Stimulated activated CD8-positive, alpha-beta memory T cell treated with anti-CD3 and anti-CD28 coated beads, Interleukin-4, amount 100 ng/mL, for 4 hours (primary cell): ENCODE data around the gene TNNI3.
A peak's percentile ranks its signal among the peaks of the same experiment; 100 is the strongest.

Experiments used
- DNase-seq, 2 donors: peaks; one replicate each; pipeline ENCODE4 v3.0.0-alpha.2; 2020; ENCODE audit warnings: low read depth in 2 of 2, low spot score in 1 of 2

TNNI3 gene

GRCh38 chr19:55147545-55148251, 9.8 kb downstream of the TNNI3 start:
- no peak for DNase-seq

DNA sequence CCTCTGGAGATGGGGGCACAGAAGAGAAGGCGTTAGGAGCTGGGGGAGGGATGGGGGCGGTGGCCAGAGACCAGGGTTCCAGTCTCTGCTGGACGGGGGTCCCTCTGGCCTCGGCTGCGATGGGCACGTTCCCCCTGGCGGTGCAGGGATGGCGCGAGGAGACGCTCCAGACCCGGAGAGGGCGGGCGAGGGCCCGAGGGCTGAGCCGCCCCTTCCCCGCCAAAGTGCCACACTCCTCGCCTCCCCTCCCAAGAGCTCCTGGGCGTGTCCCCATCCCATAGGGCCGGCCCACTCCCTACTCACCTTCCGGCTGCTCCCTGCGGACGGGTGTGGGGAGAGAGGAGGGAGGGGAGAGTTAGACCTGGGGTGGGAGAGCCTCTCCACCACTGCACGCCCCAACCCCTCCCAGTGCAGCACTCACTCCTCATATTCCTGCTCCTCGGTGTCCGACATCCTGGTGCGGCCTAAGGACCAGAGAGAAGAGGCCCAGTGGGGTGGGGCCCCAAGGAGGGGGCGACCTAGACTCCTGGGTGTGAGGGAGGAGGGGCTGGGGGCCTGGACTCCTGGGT, 10.7 kb downstream of the TNNI3 start:
- DNase-seq, result no peak

DNA sequence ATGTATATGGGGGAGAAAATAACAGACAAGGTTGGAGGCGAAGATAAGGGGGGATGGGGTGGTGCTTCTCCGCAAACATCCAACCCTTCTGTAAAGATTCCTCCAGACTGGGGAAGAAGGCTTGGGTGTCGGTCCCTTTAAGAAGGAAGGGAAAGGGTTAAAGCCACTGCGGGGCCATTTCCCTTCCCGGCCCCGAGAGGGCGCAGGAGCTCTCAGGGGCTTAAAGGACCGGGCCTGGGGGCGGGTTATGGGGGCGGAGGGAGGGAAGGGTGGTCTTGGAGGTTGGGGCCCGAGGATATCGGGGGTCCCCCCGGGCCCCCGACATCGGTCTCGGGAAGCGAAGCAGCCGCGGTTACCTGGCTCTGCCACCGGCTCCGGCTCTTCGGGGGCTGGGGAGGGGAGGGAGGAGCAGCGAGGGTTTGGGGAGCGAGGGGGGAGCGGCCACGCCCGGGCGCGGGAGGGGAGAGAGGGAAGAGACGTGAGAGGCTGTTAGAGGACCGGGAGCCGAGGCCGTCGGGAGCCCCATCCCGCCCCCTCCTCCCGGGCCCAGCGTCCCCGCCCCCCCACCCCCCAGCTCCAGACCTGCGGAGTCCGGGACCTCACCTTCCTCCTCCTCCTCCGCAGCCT, 11.3 kb downstream of the TNNI3 start:
- no peak for DNase-seq

DNA sequence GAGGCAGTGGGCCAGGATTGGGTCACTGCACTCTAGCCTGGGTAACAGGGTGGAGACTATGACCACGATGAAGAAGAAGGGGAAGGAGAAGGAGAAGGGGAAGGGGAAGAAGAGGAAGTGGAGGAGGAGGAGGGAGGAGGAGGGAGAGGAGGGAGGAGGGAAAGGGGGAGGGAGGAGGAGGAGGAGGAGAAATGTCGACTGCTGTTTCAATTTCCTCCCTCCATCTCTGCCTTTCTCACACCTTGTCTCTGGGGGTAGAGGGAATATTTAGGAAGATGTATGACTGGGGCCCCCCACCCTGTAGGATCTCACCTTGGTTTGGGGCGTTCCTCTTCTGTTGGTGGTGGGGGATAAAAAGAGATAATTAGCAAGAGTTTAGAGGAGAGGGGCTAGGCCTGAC, 12.3 kb downstream of the TNNI3 start:
- no peak for DNase-seq

- DNase-seq, result no peak
Observed at GRCh38 chr19:55141696-55142095, 15.8 kb downstream of the TNNI3 start.

DNA sequence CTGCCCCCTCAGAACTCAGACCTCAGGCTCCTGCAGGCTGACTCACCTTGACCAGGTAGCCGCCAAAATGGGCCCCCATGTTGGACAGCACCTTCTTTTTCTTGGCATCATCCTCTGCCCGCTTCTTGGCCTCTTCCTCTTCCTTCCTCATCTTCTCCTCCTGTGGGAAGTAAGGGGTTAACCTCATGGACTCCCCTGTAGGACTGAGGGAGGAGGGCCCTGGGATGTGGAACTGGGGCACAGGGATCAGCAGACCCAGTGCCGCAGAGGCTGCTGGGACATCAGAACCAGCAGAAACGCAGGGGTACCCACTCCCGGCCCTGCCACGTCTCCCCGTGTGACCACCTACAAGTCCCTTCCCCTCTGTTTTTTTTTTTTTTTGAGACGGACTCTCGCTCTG, 19.6 kb downstream of the TNNI3 start:
- DNase-seq, result no peak

DNA sequence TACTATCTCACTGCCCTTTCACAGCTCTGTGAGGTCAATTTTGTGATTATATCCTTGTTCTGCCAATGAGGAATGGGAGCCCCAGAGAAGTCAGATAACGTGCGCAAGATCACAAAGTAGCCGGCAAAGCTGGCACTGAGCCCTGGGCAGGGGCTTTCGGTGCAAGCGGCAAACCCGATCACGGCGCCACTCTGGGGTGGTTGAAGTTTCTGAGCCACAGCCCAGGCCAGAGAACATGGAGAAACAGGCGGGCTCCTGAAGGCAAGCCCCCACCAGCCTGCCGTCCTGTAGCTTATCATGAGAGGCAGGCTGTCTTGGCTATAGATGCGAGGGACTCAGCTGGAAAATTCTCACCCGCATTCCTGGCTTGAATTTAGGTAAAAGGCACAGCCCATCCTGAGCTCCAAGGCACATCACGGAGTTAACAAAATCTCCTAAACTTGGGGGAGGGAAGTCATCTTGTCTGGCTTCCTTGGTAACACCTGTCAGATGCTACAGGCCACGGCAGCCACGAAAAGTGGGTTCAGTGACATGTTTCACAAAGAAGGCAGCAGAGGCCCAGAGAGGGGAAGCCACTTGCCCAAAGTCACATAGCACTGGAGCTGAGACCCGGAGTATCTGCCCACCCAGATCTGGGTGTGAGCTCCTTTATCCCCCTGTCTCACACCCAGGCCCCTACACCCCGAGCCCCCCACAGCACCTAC, 21.0 kb downstream of the TNNI3 start:
- no peak for DNase-seq

DNA sequence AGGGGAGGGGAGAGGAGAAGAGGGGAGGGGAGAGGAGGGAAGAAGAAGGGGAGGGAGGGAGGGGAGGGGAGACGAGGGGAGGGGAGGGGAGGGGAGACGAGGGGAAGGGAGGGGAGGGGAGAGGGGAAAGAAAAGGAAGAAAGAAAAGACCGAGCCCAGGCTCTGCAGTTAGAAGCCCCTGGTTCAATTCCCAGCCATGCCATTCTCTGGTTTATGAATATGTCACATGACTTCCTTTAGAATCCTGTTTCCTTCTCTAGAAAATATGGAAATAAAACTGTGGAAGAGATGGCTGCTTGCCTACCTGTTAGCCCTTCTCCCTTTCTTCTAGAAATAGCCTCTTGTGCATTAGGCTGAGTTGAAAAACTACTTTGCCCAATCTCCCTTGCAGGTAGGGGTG, 22.8 kb downstream of the TNNI3 start:
- no peak for DNase-seq

DNA sequence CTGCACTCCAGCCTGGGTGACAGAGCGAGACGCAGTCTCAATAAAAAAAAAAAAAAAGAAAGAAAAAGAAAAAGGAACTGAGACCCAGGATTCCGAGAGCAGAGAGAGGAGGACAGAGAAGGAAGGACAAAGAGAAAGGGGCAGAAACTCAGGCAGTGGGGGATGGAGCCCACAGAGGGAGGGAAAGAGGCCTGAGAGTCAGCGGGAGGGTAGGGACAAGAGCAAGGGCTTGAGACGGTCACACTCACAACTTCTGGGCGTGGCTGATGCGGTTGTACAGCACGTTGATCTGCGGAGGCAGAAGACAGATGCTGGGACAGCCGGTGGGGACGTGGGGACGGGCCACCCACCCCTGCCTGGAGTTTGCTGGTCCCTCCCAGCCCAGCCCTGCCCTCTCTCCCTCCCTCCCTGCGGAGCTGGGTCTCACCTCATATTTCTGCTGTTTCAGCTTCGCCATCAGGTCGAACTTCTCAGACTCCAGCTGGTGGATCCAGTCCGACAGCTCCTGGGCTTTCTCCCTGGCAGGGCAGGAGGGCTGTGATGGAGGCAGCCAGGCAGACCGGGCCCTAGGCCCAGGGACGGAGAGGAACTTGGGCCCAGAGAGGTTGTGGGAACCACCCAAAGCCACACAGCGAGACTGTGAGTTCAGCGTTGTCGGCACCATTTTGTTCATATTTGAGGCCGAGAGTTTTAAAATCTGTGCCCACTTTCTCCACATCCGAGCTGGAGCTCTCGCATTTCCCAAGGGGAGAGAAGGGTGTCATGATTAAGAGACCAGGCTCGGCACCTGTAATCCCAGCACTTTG, 23.7 kb downstream of the TNNI3 start:
- no peak for DNase-seq

DNA sequence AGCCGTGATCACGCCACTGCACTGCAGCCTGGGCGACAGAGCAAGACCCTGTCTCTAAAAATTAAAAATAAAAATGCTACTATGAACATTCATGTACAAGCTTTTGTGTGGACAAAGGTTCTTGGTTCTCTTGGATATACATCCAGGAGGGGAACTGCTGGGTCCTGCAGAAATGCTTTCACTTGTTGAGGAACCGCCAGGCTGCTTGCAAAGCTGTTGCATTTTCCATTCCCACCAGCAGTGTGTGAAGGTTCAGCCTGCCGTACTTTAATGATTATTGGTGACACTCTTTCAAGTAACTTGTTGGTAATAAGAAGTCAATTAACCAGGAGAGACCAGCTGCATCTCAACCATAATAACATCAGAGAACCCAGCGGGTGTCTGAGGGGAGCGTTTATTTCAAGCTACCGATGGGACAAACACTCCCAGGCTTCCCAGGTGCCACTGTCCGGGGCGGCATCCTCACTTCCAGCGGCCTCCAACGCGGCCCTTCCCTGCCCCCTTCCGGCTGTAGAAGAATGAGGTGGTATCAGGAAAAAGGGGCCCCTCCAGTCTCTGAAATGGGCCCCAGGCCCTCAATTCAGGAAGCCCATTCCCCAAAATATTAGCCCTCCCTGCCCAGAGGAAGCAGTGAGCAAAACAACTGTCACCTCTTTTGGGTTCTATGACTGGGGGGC, 24.9 kb downstream of the TNNI3 start:
- no peak for DNase-seq

GRCh38 chr19:55131421-55131820, 26.1 kb downstream of the TNNI3 start:
- DNase-seq, result no peak

DNA sequence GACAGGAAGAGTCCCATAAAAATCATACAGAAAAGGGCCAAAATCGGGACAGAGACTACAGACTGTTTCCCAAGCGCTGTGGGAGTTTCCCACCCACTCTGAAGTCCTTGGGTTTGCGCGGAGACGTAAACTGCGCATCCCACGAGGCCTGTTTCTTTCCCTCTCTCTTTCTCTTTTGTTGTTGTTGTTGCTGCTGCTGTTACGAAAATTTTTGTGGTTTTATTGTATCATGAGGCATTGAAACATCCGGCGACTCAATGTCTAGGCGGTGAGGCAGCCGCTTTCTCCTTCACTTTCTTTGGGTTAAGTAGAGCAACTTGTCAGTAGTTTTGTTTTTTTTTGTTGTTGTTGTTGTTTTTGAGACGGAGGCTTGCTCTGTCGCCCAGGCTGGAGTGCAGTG, 38.5 kb downstream of the TNNI3 start:
- no peak for DNase-seq

DNA sequence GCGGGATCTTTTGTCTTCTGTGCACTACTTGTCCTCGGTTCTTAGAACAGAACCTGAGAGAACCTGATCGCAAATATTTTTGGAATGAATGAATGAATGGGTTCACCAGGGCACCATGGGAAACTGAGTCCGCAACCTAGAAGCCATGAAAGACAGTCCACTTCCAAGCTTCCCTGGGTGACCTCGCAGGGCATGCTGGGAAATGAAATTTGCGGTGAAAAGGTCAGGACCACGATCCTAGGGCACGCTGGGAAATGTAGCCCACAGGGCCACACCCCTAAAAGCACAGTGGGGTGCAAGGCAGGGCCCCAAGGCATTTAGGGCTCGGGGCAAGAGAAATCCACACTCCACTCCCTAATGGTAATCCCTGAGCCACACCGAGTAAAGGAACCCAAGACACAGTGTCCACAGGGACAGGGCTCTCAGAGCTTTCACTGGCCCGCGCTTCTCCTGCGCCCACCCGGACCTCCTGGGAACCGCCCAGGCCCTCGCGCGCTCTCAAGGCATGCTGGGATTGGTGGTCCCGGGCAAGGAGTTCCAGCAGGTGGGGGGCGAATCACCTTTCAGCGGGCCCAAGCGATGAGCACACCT, 39.0 kb downstream of the TNNI3 start:
- no peak for DNase-seq

GRCh38 chr19:55117663-55118391, 39.7 kb downstream of the TNNI3 start:
- DNase-seq, result peak; percentile 90 to 95

DNA sequence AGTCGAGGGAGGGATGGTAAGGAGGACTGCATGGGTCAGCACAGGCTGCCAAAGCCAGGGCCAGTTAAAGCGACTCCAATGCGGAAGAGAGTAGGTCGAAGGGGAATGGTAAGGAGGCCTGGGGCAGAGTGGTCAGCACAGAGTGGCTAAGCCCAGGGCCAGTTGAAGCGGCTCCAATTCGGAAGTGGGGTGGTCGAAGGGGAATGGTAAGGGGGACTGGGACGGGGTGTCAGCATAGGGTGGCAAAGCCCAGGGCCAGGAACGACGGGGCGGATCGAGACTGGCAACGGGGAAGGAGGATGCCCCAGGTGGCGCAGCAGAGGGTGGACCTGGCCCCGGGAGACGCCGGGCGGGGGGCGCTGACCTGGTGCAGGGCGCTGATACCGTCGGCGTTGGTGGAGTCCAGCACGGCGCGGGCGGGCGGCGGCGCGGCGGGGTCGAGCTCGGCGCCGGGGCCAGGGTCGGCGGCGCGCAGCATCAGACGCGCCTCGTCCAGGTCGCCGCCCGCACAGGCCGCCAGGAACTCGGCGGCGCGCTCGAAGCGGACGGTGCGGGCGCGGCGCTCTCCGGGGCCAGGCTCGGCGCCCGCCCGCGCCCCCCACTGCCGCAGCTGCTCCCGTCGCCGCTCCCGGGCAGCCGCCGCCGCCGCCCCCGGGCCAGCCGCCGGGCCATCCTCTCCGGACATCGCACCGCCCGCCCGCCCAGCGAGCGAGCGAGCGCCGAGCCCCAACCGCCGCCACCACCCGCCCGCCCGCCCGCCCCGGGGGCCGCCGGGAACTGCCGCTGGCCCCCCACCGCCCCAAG, 40.5 kb downstream of the TNNI3 start, which contains the start of gene PPP1R12C:
Gene PPP1R12C (minus strand): TSS at position 779 of the 804 bp plus-strand sequence. CDS start 94 bp downstream, at position 685.
- no peak for DNase-seq

GRCh38 chr19:55116232-55116858, 41.2 kb downstream of the TNNI3 start:
- peak in 1 of 2 donors; percentile 24 for DNase-seq

- no peak for DNase-seq
Observed at GRCh38 chr19:55115446-55116065, 42.0 kb downstream of the TNNI3 start.
